Measurements from ENCODE around the gene UPK3A. TPM values are rescaled to one million over a fixed set of nuclear protein-coding genes. Genes with fewer than 3 reads are reported as not detected.
A peak's percentile ranks its signal among the peaks of the same experiment; 100 is the strongest.

Gene UPK3A
- total RNA-seq, 1 experiment from 2014 or later: not detected

DNA sequence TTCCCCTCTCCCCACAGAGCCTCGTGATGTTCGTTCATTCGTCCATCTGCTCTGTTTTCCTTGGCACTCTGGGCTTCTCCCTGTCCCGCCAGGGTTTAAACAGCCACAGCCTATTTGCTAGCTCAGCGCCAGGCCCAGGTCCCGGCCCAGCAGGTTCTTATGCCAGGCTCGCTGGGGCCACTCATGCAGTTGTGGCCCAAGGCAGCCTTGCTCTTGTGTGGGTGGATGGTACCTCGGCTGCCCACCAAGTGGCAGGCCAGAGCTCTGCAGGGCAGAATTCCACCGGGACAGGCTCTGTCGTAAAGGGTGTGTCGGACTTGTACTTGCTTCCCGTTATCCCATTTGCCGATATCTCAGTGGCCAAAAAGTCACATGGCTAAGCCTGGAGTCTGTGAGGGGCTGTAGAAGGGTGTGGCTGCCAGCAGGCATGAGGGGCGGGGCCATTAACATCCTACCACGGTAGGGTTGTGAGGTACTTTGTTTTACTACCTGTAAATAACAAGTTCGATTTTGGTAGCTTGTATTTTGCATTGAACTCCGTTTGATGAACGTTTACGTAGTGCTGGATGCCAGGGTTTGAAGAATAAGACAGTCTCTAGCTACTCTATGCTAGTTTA is 32.9 kb downstream of the UPK3A start:
- ChIA-PET CTCF (interaction anchor here (0.6 kb wide), 1 partner anchor 16 kb away, joined by 4 read pairs; no protein-coding TSS in a partner anchor), POLR2A (no interaction called here)
- H3K27ac ChIP-seq (ENCODE audit: low read length): no peak overlapping the region
- intact Hi-C loops (cut with micrococcal nuclease; ENCODE audit: unreplicated experiment) (no loop called here), in situ Hi-C loops (cut with HindIII; ENCODE audit: low pct_unique_long_range_greater_than_20kb, low sequenced_read_pairs) (no loop called here)
- no peaks in the 10 kb centered on the region for H3K27me3 ChIP-seq (ENCODE audit: control insufficient read depth, insufficient read depth, low read length)
- TF ChIP-seq SIN3A (IDR thresholded peaks at IDR 0.05; ENCODE audit: borderline replicate concordance, insufficient read depth, low read depth, low read length): no peak
- H3K9me3 ChIP-seq (ENCODE audit: control insufficient read depth, insufficient read depth, low read depth, low read length): no peaks in the 10 kb centered on the region
- BruUV-seq (replicated peaks): no TSS peak
- no peaks in the 10 kb centered on the region; the same call in 1 of the 2 replicates for H3K36me3 ChIP-seq (ENCODE audit: control insufficient read depth, insufficient read depth, low read length)
- DNase-seq (ENCODE audit: low read depth, low spot score): no peak
- peak; percentile 88 for ATAC-seq
- H3K4me3 ChIP-seq (ENCODE audit: low read depth in 2 of 2, low read length in 2 of 2): no peak overlapping the region
- peaks cover 9% of the 10 kb centered on the region; the same call in 1 of the 2 replicates for H3K4me1 ChIP-seq (ENCODE audit: control insufficient read depth, insufficient read depth, low read length)

DNA sequence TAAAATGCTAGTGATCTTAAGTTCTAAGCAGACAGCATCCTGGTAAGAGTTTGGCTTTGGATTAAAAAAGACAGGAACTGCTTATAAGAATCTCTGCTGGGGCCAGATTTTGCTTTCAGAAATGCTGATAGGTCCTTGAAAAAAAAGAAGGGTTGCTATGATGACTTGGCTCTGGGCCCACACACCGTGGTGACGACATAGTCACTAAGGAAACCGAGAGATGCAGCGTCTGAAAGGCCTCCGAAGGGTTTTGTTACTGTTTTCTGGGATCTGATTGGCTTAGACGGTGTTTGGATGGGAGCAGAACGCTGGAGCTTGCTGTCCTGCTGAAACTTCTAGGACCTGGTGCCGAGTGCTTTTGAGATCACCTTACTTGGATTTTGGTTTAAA is 33.4 kb downstream of the UPK3A start:
- TF ChIP-seq TCF7L2 (IDR thresholded peaks at IDR 0.05; ENCODE audit: low read depth, low read length) (no peak), POLR2AphosphoS5 (IDR thresholded peaks at IDR 0.05; ENCODE audit: low read depth, low read length) (no peak), SIN3A (IDR thresholded peaks at IDR 0.05; ENCODE audit: borderline replicate concordance, insufficient read depth, low read depth, low read length) (no peak)
- TF ChIP-seq, protein P1, sequence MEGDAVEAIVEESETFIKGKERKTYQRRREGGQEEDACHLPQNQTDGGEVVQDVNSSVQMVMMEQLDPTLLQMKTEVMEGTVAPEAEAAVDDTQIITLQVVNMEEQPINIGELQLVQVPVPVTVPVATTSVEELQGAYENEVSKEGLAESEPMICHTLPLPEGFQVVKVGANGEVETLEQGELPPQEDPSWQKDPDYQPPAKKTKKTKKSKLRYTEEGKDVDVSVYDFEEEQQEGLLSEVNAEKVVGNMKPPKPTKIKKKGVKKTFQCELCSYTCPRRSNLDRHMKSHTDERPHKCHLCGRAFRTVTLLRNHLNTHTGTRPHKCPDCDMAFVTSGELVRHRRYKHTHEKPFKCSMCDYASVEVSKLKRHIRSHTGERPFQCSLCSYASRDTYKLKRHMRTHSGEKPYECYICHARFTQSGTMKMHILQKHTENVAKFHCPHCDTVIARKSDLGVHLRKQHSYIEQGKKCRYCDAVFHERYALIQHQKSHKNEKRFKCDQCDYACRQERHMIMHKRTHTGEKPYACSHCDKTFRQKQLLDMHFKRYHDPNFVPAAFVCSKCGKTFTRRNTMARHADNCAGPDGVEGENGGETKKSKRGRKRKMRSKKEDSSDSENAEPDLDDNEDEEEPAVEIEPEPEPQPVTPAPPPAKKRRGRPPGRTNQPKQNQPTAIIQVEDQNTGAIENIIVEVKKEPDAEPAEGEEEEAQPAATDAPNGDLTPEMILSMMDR (IDR thresholded peaks at IDR 0.05): no peak
- TF ChIP-seq, protein P2, sequence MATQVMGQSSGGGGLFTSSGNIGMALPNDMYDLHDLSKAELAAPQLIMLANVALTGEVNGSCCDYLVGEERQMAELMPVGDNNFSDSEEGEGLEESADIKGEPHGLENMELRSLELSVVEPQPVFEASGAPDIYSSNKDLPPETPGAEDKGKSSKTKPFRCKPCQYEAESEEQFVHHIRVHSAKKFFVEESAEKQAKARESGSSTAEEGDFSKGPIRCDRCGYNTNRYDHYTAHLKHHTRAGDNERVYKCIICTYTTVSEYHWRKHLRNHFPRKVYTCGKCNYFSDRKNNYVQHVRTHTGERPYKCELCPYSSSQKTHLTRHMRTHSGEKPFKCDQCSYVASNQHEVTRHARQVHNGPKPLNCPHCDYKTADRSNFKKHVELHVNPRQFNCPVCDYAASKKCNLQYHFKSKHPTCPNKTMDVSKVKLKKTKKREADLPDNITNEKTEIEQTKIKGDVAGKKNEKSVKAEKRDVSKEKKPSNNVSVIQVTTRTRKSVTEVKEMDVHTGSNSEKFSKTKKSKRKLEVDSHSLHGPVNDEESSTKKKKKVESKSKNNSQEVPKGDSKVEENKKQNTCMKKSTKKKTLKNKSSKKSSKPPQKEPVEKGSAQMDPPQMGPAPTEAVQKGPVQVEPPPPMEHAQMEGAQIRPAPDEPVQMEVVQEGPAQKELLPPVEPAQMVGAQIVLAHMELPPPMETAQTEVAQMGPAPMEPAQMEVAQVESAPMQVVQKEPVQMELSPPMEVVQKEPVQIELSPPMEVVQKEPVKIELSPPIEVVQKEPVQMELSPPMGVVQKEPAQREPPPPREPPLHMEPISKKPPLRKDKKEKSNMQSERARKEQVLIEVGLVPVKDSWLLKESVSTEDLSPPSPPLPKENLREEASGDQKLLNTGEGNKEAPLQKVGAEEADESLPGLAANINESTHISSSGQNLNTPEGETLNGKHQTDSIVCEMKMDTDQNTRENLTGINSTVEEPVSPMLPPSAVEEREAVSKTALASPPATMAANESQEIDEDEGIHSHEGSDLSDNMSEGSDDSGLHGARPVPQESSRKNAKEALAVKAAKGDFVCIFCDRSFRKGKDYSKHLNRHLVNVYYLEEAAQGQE (IDR thresholded peaks at IDR 0.05; ENCODE audit: insufficient read depth in 1 of 2, low read depth in 2 of 2, low read length in 1 of 2): no peak
- ChIA-PET POLR2A (no interaction called here), CTCF (interaction anchor here (0.6 kb wide), 1 partner anchor 15 kb away, joined by 4 read pairs; no protein-coding TSS in a partner anchor)
- Histone ChIP-seq H3K36me3 (ENCODE audit: control insufficient read depth, insufficient read depth, low read length) (no peaks in the 10 kb centered on the region; the same call in 1 of the 2 replicates), H3K4me3 (ENCODE audit: low read depth in 2 of 2, low read length in 2 of 2) (no peak overlapping the region), H3K9me3 (ENCODE audit: control insufficient read depth, insufficient read depth, low read depth, low read length) (no peaks in the 10 kb centered on the region), H3K4me1 (ENCODE audit: control insufficient read depth, insufficient read depth, low read length) (peaks cover 9% of the 10 kb centered on the region; the same call in 1 of the 2 replicates), H3K27ac (ENCODE audit: low read length) (no peak overlapping the region), H3K27me3 (ENCODE audit: control insufficient read depth, insufficient read depth, low read length) (no peaks in the 10 kb centered on the region)
- DNase-seq (ENCODE audit: low read depth, low spot score) (no peak), ATAC-seq (peak; percentile 53; the same call in 1 of the 2 replicates)
- BruUV-seq (replicated peaks): no TSS peak
- intact Hi-C loops (cut with micrococcal nuclease; ENCODE audit: unreplicated experiment) (no loop called here), in situ Hi-C loops (cut with HindIII; ENCODE audit: low pct_unique_long_range_greater_than_20kb, low sequenced_read_pairs) (no loop called here)
